T-helper 17 cell (primary cell): ENCODE results near the gene MFSD11. TPM values are rescaled to one million over a fixed set of nuclear protein-coding genes. Genes with fewer than 3 reads are reported as not detected.
"Not testable (repeated sequence)": the region's sequence is repeated elsewhere in the genome, so short reads cannot be mapped to it uniquely, and the experiment has no call there.

Source experiments
- ATAC-seq: fragments of 150-1000 bp; cut with Tn5 transposase; 2 replicates; pipeline ENCODE4 v1.10.0; 2021; ENCODE audit warnings: mild to moderate bottlenecking, moderate library complexity
- DNase-seq, 3 donors: peaks; one replicate each; pipeline versions ENCODE4 v3.0.0 to v3.0.0-alpha.2; 2020 to 2021
- H3K9me3 ChIP-seq: one replicate; pipeline ENCODE4 v1.7.0; 2013; ENCODE audit warnings: low read length, mild to moderate bottlenecking; ENCODE audit not compliant: control insufficient read depth, poor library complexity, severe bottlenecking
- H3K27ac Mint-ChIP-seq: one replicate; pipeline ENCODE4 v1.8.0; 2022; ENCODE audit warnings: mild to moderate bottlenecking, moderate library complexity, mixed read lengths
- H3K27me3 Mint-ChIP-seq: one replicate; pipeline ENCODE4 v1.8.0; 2022; ENCODE audit warnings: mixed read lengths
- H3K36me3 Mint-ChIP-seq: one replicate; pipeline ENCODE4 v1.8.0; 2022; ENCODE audit warnings: low read depth, mixed read lengths
- H3K4me1 Mint-ChIP-seq: one replicate; pipeline ENCODE4 v1.8.0; 2022; ENCODE audit warnings: mild to moderate bottlenecking, mixed read lengths
- H3K4me3 Mint-ChIP-seq: one replicate; pipeline ENCODE4 v1.8.0; 2022; ENCODE audit warnings: mild to moderate bottlenecking, moderate library complexity, mixed read lengths
- total RNA-seq, 4 donors: library from RNA in 2 of 4; stranded (reverse) in 2 of 4; gene quantifications; one replicate each; pipeline ENCODE4 v1.2.3 and lab custom pipeline; 2022 to 2026

MFSD11 gene
- total RNA-seq, 2 donors from 2014 or later, result 29.4 to 36.7 TPM

DNA sequence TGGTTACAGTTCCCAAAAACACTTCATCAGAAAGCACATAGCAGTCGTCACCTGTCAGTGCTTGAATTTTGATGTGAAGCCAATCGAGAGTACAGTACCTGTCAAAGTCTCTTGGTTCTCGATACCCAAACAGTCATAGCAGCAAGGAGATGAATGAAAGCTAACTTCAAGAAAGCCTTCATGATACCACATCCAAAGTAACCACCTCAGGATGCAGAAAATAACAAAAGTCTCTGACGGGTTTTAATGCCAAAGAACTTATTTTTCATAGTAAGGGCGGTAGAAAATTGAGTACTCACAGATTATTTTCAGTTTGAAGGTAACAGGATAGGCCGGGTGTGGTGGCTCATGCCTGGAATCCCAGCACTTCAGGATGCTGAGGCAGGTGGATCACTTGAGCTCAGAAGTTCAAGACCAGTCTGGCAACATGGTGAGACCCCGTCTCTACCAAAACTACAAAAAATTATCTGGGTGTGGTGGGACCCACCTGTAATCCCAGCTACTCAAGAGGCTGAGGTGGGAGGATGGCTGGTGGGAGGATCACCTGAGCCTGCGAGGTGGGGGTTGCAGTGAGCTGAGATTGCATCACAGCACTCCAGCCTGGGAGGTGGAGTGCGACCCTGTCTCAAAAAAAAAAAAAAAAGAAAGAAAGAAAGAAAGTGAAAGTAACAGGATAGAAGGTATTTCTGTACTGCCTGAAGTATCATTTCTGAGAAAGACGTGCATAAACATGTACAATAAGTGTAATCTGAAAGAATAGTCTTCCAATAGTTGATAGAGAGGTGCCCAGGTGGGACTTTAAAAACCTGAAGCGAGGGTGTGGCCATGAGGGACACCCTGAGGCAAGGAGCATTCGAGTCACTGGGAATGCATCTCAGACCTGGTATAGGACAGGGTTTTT lies 15.4 kb downstream of the MFSD11 start:
- peaks cover 21% of the 10 kb centered on the region for H3K4me1 Mint-ChIP-seq
- peak overlapping the region; percentile 99 for H3K27ac Mint-ChIP-seq
- ATAC-seq (peak; percentile 84), DNase-seq (peak in 1 of 3 donors; percentile 13)
- peak overlapping the region; percentile 93 for H3K4me3 Mint-ChIP-seq
- peaks cover 8% of the 10 kb centered on the region for H3K36me3 Mint-ChIP-seq
- no peaks in the 10 kb centered on the region for H3K27me3 Mint-ChIP-seq
- no peaks in the 10 kb centered on the region for H3K9me3 ChIP-seq

DNA sequence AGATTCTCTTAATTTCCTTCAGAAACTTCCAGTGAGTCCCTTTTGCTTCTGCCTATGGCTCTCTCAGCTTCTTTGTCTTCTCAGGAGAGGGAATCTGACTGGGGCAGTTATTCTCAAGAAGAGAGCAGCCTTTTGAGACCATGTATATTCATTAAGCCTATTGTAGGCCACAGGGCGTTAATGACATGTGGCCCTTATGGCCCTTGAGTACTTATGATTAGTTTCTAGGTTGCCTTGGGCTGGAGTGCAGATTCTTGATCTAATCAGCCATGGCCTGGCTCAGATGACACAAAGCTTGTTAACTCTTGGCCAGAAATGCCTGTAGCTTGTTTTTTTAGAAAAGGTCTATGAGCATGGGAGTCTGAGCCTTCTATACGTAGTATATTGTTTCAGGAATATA lies 17.4 kb downstream of the MFSD11 start:
- no peaks in the 10 kb centered on the region for H3K9me3 ChIP-seq
- DNase-seq (no peak), ATAC-seq (no peak)
- H3K4me1 Mint-ChIP-seq, result peaks cover 21% of the 10 kb centered on the region
- no peak overlapping the region for H3K27ac Mint-ChIP-seq
- H3K27me3 Mint-ChIP-seq, result no peaks in the 10 kb centered on the region
- H3K4me3 Mint-ChIP-seq, result no peak overlapping the region
- H3K36me3 Mint-ChIP-seq, result peaks cover 5% of the 10 kb centered on the region

DNA sequence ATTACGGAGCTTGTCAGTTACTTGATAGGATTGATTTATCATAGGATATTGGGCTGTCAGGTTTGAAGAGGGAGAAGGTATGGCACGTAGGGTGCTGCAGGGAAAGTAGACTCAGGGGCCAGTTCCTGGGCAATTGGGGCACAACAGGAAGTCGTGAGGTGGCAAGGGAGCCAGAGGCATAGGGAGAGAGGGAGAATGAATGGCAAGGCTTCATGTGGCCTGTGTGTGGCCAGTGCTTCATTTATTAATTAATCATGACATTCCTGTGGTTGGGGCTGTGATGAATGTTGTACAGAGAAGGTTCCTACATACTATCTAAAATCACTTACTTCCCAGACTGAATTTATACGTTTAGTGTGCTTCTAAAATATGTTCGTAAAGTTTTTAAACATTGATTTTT lies 19.3 kb downstream of the MFSD11 start:
- Mint-ChIP-seq H3K27me3 (no peaks in the 10 kb centered on the region), H3K4me1 (peaks cover 17% of the 10 kb centered on the region), H3K4me3 (no peak overlapping the region), H3K36me3 (peaks cover 3% of the 10 kb centered on the region), H3K27ac (no peak overlapping the region)
- DNase-seq, result no peak
- no peak for ATAC-seq
- no peaks in the 10 kb centered on the region for H3K9me3 ChIP-seq

DNA sequence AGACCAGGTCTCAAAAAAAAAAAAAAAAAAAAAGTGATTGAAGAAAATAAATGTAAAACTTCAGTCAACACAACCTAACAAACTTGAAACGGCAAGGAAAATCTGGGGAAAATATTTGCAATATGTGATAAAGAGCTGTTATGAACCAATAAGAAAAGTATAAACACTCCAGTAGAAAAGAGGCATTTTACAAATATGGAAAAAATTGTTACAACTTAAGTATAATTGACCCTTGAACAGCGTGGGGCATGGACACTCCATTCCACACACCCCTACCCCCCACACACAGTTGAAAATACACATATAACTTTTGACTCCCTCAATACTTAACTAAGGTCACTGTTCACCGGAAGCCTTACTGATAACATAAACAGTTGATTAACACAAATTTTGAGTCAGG lies 20.7 kb downstream of the MFSD11 start:
- Mint-ChIP-seq H3K4me1 (peaks cover 9% of the 10 kb centered on the region), H3K27me3 (no peaks in the 10 kb centered on the region), H3K36me3 (peaks cover 3% of the 10 kb centered on the region), H3K4me3 (no peak overlapping the region), H3K27ac (no peak overlapping the region)
- ATAC-seq, result no peak
- H3K9me3 ChIP-seq, result no peaks in the 10 kb centered on the region
- no peak for DNase-seq

DNA sequence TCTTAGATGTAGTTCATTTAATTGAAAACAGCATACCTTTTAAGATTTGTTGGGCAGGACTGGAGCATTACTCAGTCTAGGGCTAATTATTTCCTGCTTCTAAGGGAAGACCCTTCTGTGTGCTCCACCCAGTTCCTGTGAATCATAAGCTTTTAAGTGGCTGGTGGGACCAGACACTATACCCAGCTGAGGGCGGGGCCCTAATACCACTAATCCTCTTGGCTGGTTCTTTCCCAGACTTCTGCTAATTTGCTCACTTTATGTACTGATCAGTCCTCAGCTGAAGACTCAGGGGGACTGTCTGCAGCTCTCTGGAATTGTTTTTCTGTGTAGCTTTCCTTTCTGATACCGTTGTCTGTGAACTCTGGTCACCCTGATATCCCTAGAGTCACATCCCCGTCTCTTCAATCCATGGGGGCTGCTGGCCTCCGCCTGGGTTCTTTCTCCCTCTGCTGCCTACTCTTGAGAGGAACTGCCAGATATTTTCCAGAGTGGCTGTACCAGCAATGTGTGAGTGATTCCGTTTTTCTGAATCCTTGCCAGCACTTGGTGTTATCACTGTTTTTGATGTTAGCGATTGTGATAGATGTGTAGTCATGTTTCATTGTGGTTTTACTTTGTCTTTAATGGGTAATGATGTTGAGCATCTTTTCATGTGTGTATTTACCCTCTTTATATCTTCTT lies 35.1 kb downstream of the MFSD11 start:
- H3K27me3 Mint-ChIP-seq, result no peaks in the 10 kb centered on the region
- peak overlapping the region; percentile 100 for H3K27ac Mint-ChIP-seq
- peak; percentile 15 to 56 (median 25) for DNase-seq
- H3K9me3 ChIP-seq, result no peaks in the 10 kb centered on the region
- ATAC-seq, result peak; percentile 88
- peaks cover 11% of the 10 kb centered on the region for H3K36me3 Mint-ChIP-seq
- peaks cover 17% of the 10 kb centered on the region for H3K4me1 Mint-ChIP-seq
- peak overlapping the region; percentile 93 for H3K4me3 Mint-ChIP-seq

DNA sequence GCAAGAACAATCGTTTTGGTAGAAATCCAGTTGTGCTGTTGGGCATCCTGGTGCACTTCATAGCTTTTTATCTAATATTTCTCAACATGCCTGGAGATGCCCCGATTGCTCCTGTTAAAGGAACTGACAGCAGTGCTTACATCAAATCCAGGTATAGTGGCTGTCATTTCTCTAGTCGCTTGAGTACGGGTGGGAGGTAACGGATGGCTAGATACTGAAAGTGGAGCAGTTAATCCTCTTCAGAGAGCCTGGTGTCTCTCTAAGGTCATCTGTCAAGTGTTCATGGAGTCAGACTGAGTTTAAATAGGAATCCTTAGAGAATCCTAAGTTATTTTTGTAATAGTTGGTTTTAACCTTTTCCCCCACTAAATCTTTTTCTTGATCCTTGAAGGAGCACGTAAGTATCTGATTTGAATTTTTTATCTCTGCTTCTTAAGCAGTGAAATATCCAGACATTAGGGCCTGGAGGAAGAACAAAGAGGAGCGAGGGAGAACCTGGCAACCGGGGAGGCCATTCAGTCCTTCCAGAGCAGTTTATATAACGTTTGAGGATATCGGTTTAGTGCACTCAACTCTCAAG lies 37.2 kb downstream of the MFSD11 start:
- Mint-ChIP-seq H3K4me1 (peaks cover 17% of the 10 kb centered on the region), H3K36me3 (peaks cover 15% of the 10 kb centered on the region), H3K4me3 (no peak overlapping the region), H3K27ac (no peak overlapping the region), H3K27me3 (no peaks in the 10 kb centered on the region)
- no peak for DNase-seq
- H3K9me3 ChIP-seq, result no peaks in the 10 kb centered on the region
- no peak for ATAC-seq

DNA sequence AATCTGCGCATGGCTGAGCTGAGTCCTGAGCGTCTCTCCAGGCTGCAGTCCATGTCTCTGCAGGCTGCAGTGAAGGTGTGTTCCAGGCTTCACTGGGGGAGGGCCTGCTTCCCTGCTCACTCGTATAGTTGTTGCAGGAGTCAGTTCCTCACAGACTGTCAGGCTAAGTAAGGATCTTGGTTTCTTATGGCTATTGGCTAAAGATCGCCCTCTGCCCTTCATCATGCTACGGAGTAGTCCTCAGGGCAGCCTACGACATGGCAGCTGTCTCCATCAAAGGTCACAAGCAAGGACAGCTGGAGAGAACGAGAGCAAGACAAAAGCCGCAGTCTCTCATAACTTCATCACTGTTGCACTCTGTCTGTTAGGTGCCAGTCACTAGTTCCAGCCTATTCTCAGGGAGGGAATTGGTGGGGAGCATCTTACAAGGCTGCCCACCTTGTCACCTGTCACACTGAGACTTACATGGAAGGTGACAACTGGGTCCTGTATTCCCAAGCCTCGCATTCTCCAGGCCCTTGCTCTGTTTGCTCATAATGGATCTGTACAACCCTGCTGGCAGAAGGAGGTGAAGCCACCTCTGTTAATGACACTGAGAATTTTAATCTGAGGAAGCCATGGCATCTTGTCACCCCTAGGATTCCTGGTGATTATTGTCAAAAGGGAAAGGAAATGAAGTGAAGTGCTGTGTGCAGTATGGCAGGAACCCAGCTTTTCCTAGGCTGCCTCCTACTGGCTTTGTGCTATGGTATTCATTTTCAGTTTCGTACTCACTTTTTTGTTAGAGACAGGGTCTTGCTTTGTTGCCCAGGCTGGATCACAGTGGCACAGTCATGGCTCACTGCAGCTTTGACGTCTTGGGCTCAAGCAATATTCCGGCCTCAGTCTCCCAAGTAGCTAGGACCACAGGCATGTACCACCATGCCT lies 43.4 kb downstream of the MFSD11 start:
- no peaks in the 10 kb centered on the region for H3K27me3 Mint-ChIP-seq
- H3K4me3 Mint-ChIP-seq, result no peak overlapping the region
- no peaks in the 10 kb centered on the region for H3K4me1 Mint-ChIP-seq
- H3K9me3 ChIP-seq, result no peaks in the 10 kb centered on the region
- no peak overlapping the region for H3K27ac Mint-ChIP-seq
- ATAC-seq (no peak), DNase-seq (no peak)
- peaks cover 6% of the 10 kb centered on the region for H3K36me3 Mint-ChIP-seq

DNA sequence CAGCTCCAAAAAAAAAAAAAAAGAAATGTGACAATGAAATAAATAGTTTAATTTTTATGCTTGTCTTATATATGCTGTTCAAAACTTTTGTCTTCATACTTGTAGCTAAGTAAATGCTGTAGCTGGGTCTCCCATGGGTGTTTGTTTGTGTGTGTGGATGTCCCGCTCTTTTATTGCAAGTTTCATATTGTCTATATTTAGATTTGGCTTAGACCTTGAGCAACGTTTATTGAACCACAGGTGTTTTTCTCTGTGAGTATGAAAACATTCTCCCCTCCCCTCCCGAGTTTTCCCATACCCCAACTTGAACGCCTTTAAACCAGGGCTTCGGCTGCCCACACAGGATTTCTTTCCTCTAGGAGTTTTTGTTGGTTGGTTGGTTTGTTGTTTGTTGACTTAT lies 45.2 kb downstream of the MFSD11 start:
- Mint-ChIP-seq H3K4me3 (no peak overlapping the region), H3K36me3 (peaks cover 2% of the 10 kb centered on the region), H3K4me1 (no peaks in the 10 kb centered on the region), H3K27me3 (no peaks in the 10 kb centered on the region), H3K27ac (no peak overlapping the region)
- DNase-seq (no peak), ATAC-seq (no peak)
- no peaks in the 10 kb centered on the region for H3K9me3 ChIP-seq

DNA sequence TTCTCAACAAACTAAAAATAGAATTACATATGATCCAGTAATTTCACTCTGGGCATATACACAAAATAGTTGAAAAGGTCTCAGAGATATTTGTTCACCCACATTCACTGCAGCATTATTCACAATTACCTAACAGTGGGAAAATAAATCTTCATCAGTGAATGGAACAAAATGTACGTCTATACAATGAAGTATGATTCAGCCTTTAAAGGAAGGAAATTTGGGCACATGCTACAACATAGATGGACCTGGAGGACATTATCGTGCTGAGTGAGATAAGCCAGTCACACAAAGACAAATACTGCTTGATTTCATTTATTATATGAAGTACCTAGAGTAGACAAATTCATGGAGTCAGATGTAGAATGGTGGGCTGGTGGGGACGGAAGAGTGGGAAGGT lies 47.0 kb downstream of the MFSD11 start:
- Mint-ChIP-seq H3K4me3 (no peak overlapping the region), H3K4me1 (no peaks in the 10 kb centered on the region), H3K36me3 (no peaks in the 10 kb centered on the region), H3K27ac (no peak overlapping the region), H3K27me3 (no peaks in the 10 kb centered on the region)
- ATAC-seq (no peak), DNase-seq (no peak)
- H3K9me3 ChIP-seq, result no peaks in the 10 kb centered on the region

DNA sequence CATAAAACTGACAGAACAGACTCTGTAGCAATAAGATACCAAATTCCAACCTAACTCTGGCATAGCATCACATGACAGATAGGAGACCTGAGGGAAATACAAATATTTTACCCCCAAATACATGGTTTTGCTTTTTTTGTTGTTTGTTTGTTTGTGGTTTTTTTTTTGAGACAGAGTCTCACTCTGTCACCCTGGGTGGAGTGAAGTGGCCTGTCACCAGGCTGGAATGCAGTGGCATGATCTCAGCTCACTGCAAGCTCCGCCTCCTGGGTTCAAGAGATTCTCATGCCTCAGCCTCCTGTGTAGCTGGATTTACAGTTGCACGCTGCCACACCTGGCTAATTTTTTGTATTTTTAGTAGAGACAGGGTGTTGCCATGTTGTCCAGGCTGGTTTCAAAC lies 49.9 kb downstream of the MFSD11 start:
- H3K27ac Mint-ChIP-seq, H3K36me3 Mint-ChIP-seq, DNase-seq, H3K27me3 Mint-ChIP-seq, H3K9me3 ChIP-seq, H3K4me3 Mint-ChIP-seq, ATAC-seq: not testable (repeated sequence)
- H3K4me1 Mint-ChIP-seq, result peaks cover 11% of the 10 kb centered on the region

DNA sequence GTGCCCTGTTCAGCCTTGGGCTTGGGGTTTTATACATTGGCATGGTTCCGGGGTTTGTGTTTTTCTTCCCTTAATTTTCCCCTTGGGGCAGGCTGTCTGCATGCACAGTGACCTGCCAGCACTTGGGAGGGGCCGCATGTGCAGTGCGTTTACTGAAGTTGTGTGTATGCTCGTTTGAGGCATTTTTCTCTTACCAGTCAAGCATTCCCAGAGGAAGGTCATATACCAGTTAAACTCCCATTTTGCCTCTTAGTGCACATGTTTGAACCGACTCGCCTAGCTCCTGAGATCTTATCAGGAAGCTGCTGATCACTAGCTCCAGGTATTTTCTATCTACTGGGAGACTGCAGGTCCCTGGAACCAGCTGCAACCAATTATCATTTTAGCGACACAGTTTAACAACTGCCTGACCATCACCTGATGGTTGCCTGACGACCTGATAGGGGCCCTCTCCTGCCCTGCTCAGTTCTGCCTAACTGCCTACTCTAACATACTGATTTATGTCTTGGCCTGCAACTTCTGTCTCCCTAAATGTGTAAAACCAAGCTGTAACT lies 51.4 kb downstream of the MFSD11 start:
- Mint-ChIP-seq H3K36me3 (no peaks in the 10 kb centered on the region), H3K4me1 (peaks cover 13% of the 10 kb centered on the region), H3K27ac (no peak overlapping the region), H3K27me3 (no peaks in the 10 kb centered on the region), H3K4me3 (no peak overlapping the region)
- no peaks in the 10 kb centered on the region for H3K9me3 ChIP-seq
- no peak for DNase-seq
- ATAC-seq, result no peak

DNA sequence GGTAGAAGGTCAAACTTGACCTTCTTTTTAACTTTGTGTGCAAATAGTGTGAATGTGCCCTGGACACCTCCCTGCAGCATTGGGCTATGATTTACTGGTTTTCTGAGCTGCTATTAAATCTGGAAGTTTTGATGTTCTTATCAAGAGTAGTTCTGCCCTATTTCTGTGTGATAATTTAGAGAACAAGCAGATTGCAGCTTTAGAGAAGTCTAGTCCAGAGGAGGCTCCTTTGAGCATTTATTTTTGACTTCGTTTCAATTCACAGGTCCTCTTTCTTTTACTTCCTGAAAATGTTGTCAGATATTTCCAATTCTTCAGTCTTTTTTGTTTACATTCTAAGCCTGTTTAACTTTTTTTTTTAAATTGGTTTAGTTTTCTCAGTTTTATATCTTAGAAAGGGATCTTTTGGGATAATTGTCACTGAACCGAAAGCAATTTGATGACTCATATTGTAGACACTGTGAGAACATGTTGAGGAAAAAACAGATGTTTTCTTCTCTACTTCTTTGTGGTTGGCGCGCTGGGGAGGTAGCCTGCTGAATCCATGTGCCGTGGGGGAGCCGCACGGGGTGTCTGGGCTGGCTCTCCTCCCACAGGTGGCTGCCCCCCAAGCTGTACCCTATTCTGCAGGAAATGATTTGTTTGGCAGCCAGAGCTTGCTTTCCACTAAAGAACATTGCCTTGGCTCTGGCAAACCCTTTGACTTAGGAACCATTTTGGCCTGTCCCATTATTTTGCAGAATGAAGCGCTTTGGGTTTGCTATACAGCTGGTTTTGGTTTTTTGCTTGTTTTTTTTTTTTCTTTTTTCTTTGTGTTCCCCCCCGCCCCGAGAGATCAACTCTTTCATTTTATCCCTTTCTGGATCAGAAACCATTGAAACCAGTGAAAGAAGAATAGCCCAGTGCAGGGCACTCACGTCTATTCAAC lies 53.4 kb downstream of the MFSD11 start:
- DNase-seq (peak in 1 of 3 donors; percentile 12), ATAC-seq (peak; percentile 63)
- Mint-ChIP-seq H3K4me1 (peaks cover 18% of the 10 kb centered on the region), H3K36me3 (peaks cover 2% of the 10 kb centered on the region), H3K27me3 (no peaks in the 10 kb centered on the region), H3K4me3 (peak overlapping the region; percentile 52), H3K27ac (peak overlapping the region; percentile 73)
- no peaks in the 10 kb centered on the region for H3K9me3 ChIP-seq
